K562 (cell line): Measurements from ENCODE around the gene GEMIN7. TPM values are rescaled to one million over a fixed set of nuclear protein-coding genes. Genes with fewer than 3 reads are reported as not detected.

Experiments
- ATAC-seq: fragments of 200-7000 bp; cut with Tn5 transposase; 3 replicates; pipeline ENCODE4 v1.9.1; 2020; ENCODE audit warnings: moderate library complexity
- BruUV-seq: library from RNA; stranded (reverse); fragments of 400-500 nt; replicated peaks from 2 replicates; lab custom pipeline; 2021; lab: Mats Ljungman, UMichigan
- CTCF ChIA-PET: fragments of 300-600 bp; formaldehyde crosslinking; extraction: SDS; loops from one replicate; lab custom pipeline; 2021; ENCODE audit warnings: low intra/inter-chr PET ratio; lab: Yijun Ruan, JAX
- POLR2A ChIA-PET: fragments of 300-600, 350-650 bp; sonication (Branson Sonifier 250); formaldehyde crosslinking; extraction: SDS; loops from one replicate; lab custom pipeline; 2021; ENCODE audit warnings: antibody characterized with exemption, inconsistent platforms; lab: Yijun Ruan, JAX
- DNase-seq, 4 experiments: peaks; one replicate each; pipeline versions ENCODE4 v3.0.0 to v3.0.0-alpha.2; 2011 to 2018; ENCODE audit warnings: low spot score in 3 of 4, mixed read lengths in 3 of 4; ENCODE audit errors: extremely low read depth in 1 of 4
- FAIRE-seq: peaks from 2 replicates; lab custom pipeline; 2011; peaks lifted over from hg19 to GRCh38; lab: Jason Lieb, UNC
- H2AFZ ChIP-seq: 2 replicates; pipeline ENCODE4 v1.6.0; 2011; ENCODE audit warnings: low read depth, low read length, control low read depth, inconsistent platforms
- H3K27ac ChIP-seq: fragments of 200-600 bp; 3 replicates; pipeline ENCODE4 v1.8.0; 2011; ENCODE audit warnings: low read depth, mild to moderate bottlenecking, control low read depth, inconsistent platforms, low read length, moderate library complexity, mixed read lengths; ENCODE audit errors: extremely low read depth
- H3K27me3 ChIP-seq, 2 experiments: fragments of 300-600 bp in 1 of 2; 2 replicates in 1 of 2; 3 replicates in 1 of 2; pipeline versions ENCODE4 v1.6.0 to v1.8.0; 2011; ENCODE audit warnings: inconsistent platforms in 2 of 2, low read length in 2 of 2, mild to moderate bottlenecking in 1 of 2, mixed read lengths in 1 of 2, moderate library complexity in 1 of 2; ENCODE audit not compliant: control insufficient read depth in 2 of 2, insufficient read depth in 2 of 2
- H3K36me3 ChIP-seq: fragments of 300-600 bp; 3 replicates; pipeline ENCODE4 v1.8.0; 2011; ENCODE audit warnings: mild to moderate bottlenecking, low read length, inconsistent platforms; ENCODE audit not compliant: control insufficient read depth, insufficient read depth
- H3K4me1 ChIP-seq, 2 experiments: fragments of 200-600 bp in 1 of 2; replicated peaks in 1 of 2; 2 replicates in 1 of 2; 3 replicates in 1 of 2; pipeline versions ENCODE4 v1.5.1 to v1.8.0; 2011; ENCODE audit warnings: inconsistent platforms in 2 of 2, low read length in 2 of 2, mild to moderate bottlenecking in 1 of 2, mixed read lengths in 1 of 2, moderate library complexity in 1 of 2; ENCODE audit not compliant: control insufficient read depth in 2 of 2, insufficient read depth in 2 of 2
- H3K4me2 ChIP-seq: 2 replicates; pipeline ENCODE4 v1.6.1; 2011; ENCODE audit warnings: low read length, control low read depth, inconsistent platforms, mixed read lengths; ENCODE audit not compliant: insufficient read depth
- H3K4me3 ChIP-seq: fragments of 200-600 bp; sonication (generic), shearing (Covaris generic); 2 replicates; pipeline ENCODE4 v1.5.1; 2016; ENCODE audit warnings: control low read depth, inconsistent platforms
- H3K79me2 ChIP-seq: fragments of 200-600 bp; 3 replicates; pipeline ENCODE4 v1.8.0; 2011; ENCODE audit warnings: low read length, inconsistent platforms; ENCODE audit not compliant: control insufficient read depth, insufficient read depth
- H3K9ac ChIP-seq, 2 experiments: 2 replicates each; pipeline versions ENCODE4 v1.6.0 to v1.6.1; 2011; ENCODE audit warnings: low read depth in 2 of 2, low read length in 2 of 2, control low read depth in 1 of 2, inconsistent platforms in 1 of 2, mild to moderate bottlenecking in 1 of 2, mixed read lengths in 1 of 2; ENCODE audit not compliant: insufficient read depth in 1 of 2
- H3K9me1 ChIP-seq: one replicate; pipeline ENCODE4 v1.6.0; 2011; ENCODE audit warnings: inconsistent platforms, mild to moderate bottlenecking, low read length, moderate library complexity; ENCODE audit not compliant: control insufficient read depth, insufficient read depth
- H3K9me3 ChIP-seq: replicated peaks from 2 replicates; pipeline ENCODE4 v1.5.1; 2011; ENCODE audit warnings: low read depth, low read length, inconsistent platforms; ENCODE audit not compliant: control insufficient read depth, insufficient read depth
- H4K20me1 ChIP-seq: replicated peaks from 2 replicates; pipeline ENCODE4 v1.6.1; 2011; ENCODE audit warnings: low read length, inconsistent platforms, mixed read lengths; ENCODE audit not compliant: control insufficient read depth, insufficient read depth
- CREB1 ChIP-seq, 2 experiments: sonication (generic) in 1 of 2; formaldehyde crosslinking in 1 of 2; IDR thresholded peaks; 2 replicates each; pipeline versions ENCODE4 v1.6.1 to v1.8.0; 2012 to 2022; ENCODE audit warnings: inconsistent platforms in 1 of 2, mild to moderate bottlenecking in 1 of 2, missing genetic modification reagents in 1 of 2, moderate library complexity in 1 of 2
- CTCFL ChIP-seq: IDR thresholded peaks from 2 replicates; pipeline ENCODE4 v1.6.1; 2011; ENCODE audit warnings: borderline replicate concordance, low read depth, mild to moderate bottlenecking, moderate library complexity, low read length; ENCODE audit not compliant: insufficient read depth, poor library complexity, severe bottlenecking
- FOXA1 ChIP-seq: fragments of 450-650 bp; IDR thresholded peaks from 2 replicates; pipeline ENCODE4 v1.6.1; 2016; ENCODE audit warnings: mild to moderate bottlenecking, borderline replicate concordance
- GTF2A2 ChIP-seq: IDR thresholded peaks from 2 replicates; pipeline ENCODE4 v1.6.1; 2016; ENCODE audit warnings: mild to moderate bottlenecking, missing genetic modification characterization, missing compliant biosample characterization
- GTF2E2 ChIP-seq: fragments of 200-800 bp; sonication (Bioruptor generic); IDR thresholded peaks from 2 replicates; pipeline ENCODE4 v1.6.1; 2016; ENCODE audit warnings: missing genetic modification characterization, missing compliant biosample characterization
- GTF3C2 ChIP-seq: IDR thresholded peaks from 3 replicates; pipeline ENCODE4 v1.6.1; 2011; ENCODE audit warnings: borderline replicate concordance, mild to moderate bottlenecking, moderate library complexity; ENCODE audit not compliant: insufficient read length; ENCODE audit errors: extremely low read depth
- KLF6 ChIP-seq: fragments of 250-450 bp; sonication (Bioruptor Pico); IDR thresholded peaks from 2 replicates; pipeline ENCODE4 v1.4.0; 2020; ENCODE audit warnings: mild to moderate bottlenecking, moderate library complexity, borderline replicate concordance
- LEF1 ChIP-seq: fragments of 450-650 bp; IDR thresholded peaks from 2 replicates; pipeline ENCODE4 v1.6.1; 2016; ENCODE audit warnings: mild to moderate bottlenecking
- MITF ChIP-seq: IDR thresholded peaks from 2 replicates; pipeline ENCODE4 v1.6.1; 2014; ENCODE audit warnings: antibody characterized with exemption
- RBM25 ChIP-seq: fragments of 200-400 bp; formaldehyde crosslinking; IDR thresholded peaks from 2 replicates; pipeline ENCODE4 v1.6.1; 2018; ENCODE audit warnings: low read length, low read depth, moderate library complexity; ENCODE audit not compliant: severe bottlenecking
- RFX5 ChIP-seq: IDR thresholded peaks from 2 replicates; pipeline ENCODE4 v1.6.1; 2011; ENCODE audit warnings: low read depth, mild to moderate bottlenecking, improper control_type of control experiment, low read length
- TCFL5 ChIP-seq: fragments of 250-450 bp; sonication (Bioruptor Pico); conservative IDR thresholded peaks from 2 replicates; pipeline ENCODE4 v1.6.1; 2021; ENCODE audit warnings: mild to moderate bottlenecking, moderate library complexity, matching md5 sums
- ZNF12 ChIP-seq: sonication (generic); formaldehyde crosslinking; IDR thresholded peaks from 2 replicates; pipeline ENCODE4 v1.4.0; 2020; ENCODE audit warnings: mild to moderate bottlenecking, missing genetic modification reagents
- WGBS: fragments of 100-300 bp; shearing (Covaris generic); methylation state at CpG from one replicate; pipeline ENCODE4 v1.1.6; 2016; ENCODE audit warnings: low coverage, mixed read lengths; ENCODE audit not compliant: insufficient coverage; ENCODE audit errors: missing lambda C conversion rate; 5-methylcytosine and 5-hydroxymethylcytosine counted together
- in situ Hi-C: fragments of 300-500 bp; cut with MboI; formaldehyde crosslinking; loops from 4 replicates; pipeline ENCODE4 v1.15.0; 2018; ENCODE audit warnings: inconsistent platforms, mixed read lengths
- intact Hi-C: fragments of 100-400 bp; cut with micrococcal nuclease; formaldehyde crosslinking; loops from 2 replicates; pipeline ENCODE4 v1.14.2; 2022
- polyA plus RNA-seq, 8 experiments: library from polyadenylated mRNA; depleted of rRNA in 4 of 8; stranded (reverse) in 5 of 8; unstranded in 3 of 8; fragments of >200 nt; fragmentation: Nextera tagmentation in 2 of 8; fragmentation: Illumina TruSeq in 1 of 8; extraction: Ambion mirVana in 2 of 8; extraction: Trizol in 1 of 8; gene quantifications; 2 replicates each; pipeline versions ENCODE4 v1.2.1 to v1.2.3, GENCODE V29; 2011 to 2014; ENCODE audit warnings: inconsistent platforms in 1 of 8, missing spikeins in 1 of 8
- total RNA-seq, 7 experiments: library from RNA; depleted of rRNA in 6 of 7; stranded (reverse); fragments of >200 nt in 6 of 7; fragmentation: Illumina TruSeq in 2 of 7; extraction: Trizol in 2 of 7; gene quantifications; 2 replicates each; pipeline versions ENCODE4 v1.2.1 to v1.2.3, GENCODE V29; 2011 to 2021; ENCODE audit warnings: low replicate concordance in 1 of 7

GEMIN7 gene
- total and polyA plus RNA-seq, 9 of the 15 experiments (the other 6 are each of a cell fraction or from before 2014, with no cell fraction given), result 23.1 to 124 (median 54.9) TPM

- H4K20me1 ChIP-seq, result peaks cover 27% of the 10 kb centered on the region
- H3K4me2 ChIP-seq, result no peak overlapping the region
- WGBS, result 94% methylated on average over 5 of the region's 5 CpGs
- H3K9me1 ChIP-seq, result peaks cover 7% of the 10 kb centered on the region
- no TSS peak for BruUV-seq
- DNase-seq (no peak), FAIRE-seq (no peak), ATAC-seq (no peak)
- no peak overlapping the region for H3K4me3 ChIP-seq
- in situ Hi-C loops (no loop called here), intact Hi-C loops (no loop called here)
- H3K4me1 ChIP-seq, result peaks cover 10 to 26% of the 10 kb centered on the region in 2 experiments
- POLR2A ChIA-PET, result no interaction called here
- no peak overlapping the region for H2AFZ ChIP-seq
- H3K79me2 ChIP-seq, result peaks cover 42% of the 10 kb centered on the region
- H3K9ac ChIP-seq, result no peak overlapping the region
- no peaks in the 10 kb centered on the region for H3K9me3 ChIP-seq
- H3K27me3 ChIP-seq, result no peaks in the 10 kb centered on the region
- peaks cover 11% of the 10 kb centered on the region; the same call in 1 of the 3 replicates for H3K36me3 ChIP-seq
- CTCF ChIA-PET, result no interaction called here
- H3K27ac ChIP-seq, result no peak overlapping the region
- no peak for TF ChIP-seq LEF1
- no peak for TF ChIP-seq GTF2E2 (tag)
- TF ChIP-seq KLF6 (CRISPR knock-in tag), result no peak
- no peak for TF ChIP-seq GTF2A2 (tag)
- TF ChIP-seq RBM25, result no peak
- TF ChIP-seq RFX5, result no peak
- no peak for TF ChIP-seq TCFL5 (CRISPR knock-in tag)
- no peak for TF ChIP-seq CREB1 (IDR thresholded peaks at IDR 0.05)
- TF ChIP-seq CREB1 (CRISPR knock-in tag; IDR thresholded peaks at IDR 0.05), result no peak
- TF ChIP-seq MITF, result no peak
- TF ChIP-seq ZNF12 (CRISPR knock-in tag), result no peak
- TF ChIP-seq FOXA1, result no peak
- no peak for TF ChIP-seq CTCFL
- TF ChIP-seq GTF3C2, result no peak
Measured at GRCh38 chr19:45128806-45129205, 49.7 kb downstream of the GEMIN7 start.
